ENCODE data around the gene KPNA5.
"Not testable (repeated sequence)": the region's sequence is repeated elsewhere in the genome, so short reads cannot be mapped to it uniquely, and the experiment has no call there.

KPNA5 gene

DNA sequence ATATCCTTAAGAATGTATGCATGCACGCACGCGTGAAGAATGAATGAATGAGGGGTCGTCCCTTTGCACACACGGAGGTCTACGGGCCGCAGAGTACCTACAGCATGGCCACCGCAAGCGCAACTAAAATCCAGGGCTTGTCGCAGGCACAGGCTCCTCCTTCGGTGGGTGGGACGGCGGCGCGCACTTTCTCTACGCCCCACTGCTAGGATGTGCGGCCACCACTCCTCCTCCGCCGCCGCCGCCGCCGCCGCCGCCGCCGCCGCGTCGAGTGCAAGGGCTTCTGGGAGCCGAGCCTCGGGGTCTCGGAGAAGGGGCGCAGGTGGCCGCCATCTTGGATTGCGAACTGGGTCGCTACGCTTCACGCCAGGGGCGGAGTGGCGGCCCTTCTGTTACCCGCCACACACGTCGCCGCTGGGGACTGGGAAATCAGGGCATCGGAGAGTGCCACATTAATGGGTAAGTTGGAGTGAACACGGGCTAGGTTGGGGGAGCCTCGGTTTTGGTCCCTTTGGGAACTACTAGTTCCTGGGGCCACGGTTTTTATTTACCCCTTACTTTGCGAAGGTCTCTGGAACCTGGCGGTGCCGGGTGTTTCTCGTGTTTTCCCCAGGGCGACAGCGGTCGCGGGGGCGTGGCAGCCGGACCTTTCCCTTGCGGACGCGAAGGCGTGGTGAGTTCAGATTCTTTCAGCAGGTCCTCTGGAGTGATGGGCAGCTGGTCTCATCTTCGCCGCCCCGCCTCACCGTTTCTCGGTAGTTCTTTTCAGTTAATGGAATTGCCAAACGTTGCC lies at the start of gene KPNA5:
KPNA5 (plus strand) TSS at position 332 of the 793 bp plus-strand sequence; CDS start at position 456, 124 bp downstream.
- DNase-seq (ENCODE audit: low read depth in 2 of 2) = peak; percentile 79 to 87

DNA sequence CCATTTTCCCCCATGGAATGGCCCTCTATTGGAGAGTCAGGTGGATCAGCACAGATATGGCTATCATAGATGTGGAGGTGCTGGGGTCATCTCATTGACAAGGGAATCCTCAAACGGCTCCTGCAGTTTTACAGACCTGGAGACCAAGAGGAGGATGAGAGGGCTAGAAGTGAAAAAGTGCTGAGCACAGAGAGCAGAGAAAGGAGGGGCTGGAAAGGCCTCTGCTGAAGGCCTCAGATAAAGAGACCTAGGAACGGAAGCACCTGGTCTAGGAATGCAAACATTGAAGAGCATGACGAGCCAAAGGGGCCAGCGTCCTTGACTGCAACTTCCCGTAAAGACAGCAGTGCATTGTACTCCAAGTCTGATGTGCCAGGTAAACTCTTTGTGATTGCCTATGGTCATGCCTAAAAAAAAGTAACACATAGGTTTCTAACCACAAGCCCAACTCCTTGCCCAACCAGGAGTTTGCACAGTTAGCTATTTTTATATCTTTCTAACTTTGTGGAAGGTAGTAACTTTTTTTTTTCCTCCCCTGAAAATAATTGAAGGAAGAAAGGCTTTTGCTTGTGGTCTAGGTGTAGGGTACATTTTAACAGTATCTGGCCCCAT lies 49.5 kb upstream of the KPNA5 start:
- no peak for DNase-seq (ENCODE audit: low read depth in 2 of 2)

DNA sequence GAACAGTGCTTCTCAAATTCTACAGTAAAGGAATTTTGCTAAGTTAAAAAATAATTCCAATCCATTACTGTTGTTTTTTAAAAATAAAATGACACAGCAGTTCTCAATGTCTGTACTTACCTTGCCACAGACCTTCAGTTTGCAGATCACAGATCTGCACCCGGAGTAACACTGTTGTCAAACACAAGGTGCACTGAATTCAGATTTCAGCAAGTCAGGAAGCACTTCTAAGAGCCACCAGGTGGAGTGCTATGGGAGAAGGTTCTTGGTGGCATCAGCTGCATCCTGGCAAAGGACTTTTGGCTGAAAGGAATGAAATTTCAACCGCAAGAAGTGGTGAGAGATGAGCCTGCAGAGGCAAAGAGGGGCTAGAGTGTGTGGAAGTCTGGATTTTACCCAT lies 47.3 kb upstream of the KPNA5 start:
- no peak for DNase-seq (ENCODE audit: low read depth in 2 of 2)

DNA sequence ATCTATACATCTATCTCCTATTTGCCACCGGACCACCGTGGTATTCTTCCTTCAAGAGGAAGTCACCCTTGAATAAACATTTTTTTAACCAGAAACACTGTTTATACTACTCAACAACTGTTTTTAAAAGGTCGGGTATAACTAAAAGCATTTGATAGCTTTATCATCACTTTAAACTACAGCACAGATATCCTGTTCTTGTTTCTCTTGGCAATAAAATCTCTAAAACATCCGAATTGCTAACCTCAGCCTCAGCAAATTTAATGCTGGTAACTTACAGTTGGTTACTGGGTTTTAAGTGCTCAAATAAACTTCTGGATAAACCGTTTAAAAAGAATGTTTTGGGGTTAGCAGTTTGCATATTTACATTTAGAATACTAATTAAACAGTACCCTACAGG lies 32.9 kb upstream of the KPNA5 start:
- DNase-seq (ENCODE audit: low read depth in 2 of 2) = no peak

DNA sequence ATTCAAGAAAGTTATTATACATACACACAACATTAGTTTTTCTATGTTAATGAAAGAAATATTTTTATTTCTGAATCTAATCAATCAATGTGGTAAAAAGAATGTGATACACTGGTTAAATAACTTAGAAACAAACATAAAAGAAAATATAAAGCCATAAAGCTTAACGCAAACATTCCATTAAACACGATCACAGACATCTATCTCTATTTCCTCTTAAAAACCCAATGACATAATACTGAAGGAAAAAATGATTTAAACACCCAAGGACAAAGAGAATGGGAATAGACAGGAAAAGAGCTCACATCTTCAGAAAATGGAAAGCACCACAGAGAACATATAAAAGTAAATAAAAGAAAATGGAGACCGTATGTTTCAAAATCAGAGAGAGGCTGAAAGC lies 31.9 kb upstream of the KPNA5 start:
- DNase-seq (ENCODE audit: low read depth in 2 of 2) = no peak

DNA sequence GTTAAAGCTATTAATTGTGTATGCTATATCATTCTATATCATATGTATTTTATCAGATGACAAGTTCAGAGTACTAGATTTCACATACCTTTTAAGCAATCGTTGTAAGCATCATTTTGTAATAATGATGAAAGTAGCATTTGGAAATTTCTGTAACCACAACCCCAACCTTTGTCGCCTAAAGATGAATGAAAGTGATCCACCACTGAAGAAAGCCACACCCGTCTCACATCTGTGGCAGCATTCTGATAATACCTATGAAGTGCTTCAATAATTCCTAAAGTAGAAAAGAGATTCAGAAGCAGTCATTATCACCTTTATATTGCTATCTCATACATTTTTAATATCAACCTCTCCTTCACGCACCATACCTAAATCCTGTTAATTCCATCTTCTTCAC lies 29.1 kb upstream of the KPNA5 start:
- no peak for DNase-seq (ENCODE audit: low read depth in 2 of 2)

DNA sequence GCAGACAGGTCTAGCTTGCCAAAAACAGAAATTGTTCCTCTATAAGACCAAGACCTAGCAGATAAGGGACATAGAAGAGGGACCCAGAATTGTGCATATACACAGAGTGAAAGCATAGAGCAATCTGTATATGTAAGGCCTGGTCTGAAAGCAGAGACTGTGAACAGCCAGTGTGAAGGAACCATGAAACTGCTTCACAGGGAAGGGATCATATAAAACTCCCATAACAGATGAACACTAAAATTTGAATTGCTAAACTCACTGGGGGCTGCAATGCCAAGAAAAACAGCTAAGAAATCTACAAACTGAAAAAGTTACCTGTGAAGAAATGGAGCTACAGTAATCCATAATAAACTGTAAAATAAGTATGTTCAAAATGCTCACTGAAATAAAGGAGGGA lies 19.4 kb upstream of the KPNA5 start:
- DNase-seq (ENCODE audit: low read depth in 2 of 2) = no peak

DNA sequence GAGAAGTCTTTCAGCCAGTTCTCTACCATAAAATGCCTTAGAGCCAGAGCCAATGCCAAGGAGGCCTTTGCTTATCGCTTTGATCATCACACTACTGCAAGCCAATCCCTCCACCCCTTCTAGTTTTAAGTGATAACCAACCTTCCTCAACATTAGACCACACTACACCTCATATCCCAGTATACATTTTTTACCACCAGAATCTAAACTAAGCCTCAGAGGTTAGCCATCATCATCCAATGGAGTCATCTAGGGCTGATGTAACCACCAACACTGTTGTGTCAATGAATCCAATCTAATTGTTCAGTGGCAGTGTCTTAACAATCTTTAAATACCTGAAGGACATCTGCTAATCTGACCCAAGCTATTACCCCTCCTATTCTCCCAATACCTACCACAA lies 18.8 kb upstream of the KPNA5 start:
- DNase-seq (ENCODE audit: low read depth in 2 of 2) = no peak

DNA sequence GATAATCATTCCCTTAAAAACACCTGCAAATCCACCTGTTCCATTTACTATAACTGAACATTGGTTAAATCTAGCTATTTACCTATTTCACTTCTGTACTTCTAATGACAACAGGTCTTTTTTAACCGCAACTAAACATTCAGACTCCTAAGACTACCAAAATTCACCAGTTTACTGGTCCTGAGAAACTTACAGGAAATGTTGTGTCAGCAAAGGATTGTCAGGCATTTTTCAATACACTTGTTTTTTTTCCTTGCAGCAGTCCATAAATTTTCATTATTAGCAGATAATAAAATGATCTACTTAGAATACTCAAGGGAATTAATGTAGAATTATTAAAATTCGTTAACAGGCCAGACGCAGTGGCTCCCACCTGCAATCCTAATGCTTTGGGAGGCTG lies 17.7 kb upstream of the KPNA5 start:
- DNase-seq (ENCODE audit: low read depth in 2 of 2) = no peak

DNA sequence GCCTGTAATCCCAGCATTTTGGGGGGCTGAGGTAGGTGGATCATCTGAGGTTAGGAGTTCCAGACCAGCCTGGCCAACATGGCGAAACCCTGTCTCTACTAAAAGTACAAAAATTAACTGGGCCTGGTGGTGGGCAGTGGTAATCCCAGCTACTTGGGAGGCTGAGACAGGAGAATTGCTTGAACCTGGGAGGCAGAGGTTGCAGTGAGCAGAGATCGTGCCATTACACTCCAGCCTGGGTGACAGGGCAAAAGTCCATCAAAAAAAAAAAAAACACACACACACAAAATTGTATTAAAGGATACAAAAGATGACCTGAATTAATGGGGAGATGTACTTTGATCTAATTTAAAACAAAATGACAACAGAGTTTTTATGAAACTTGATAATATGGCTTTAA lies 16.8 kb upstream of the KPNA5 start:
- not testable (repeated sequence) for DNase-seq (ENCODE audit: low read depth in 2 of 2)

DNA sequence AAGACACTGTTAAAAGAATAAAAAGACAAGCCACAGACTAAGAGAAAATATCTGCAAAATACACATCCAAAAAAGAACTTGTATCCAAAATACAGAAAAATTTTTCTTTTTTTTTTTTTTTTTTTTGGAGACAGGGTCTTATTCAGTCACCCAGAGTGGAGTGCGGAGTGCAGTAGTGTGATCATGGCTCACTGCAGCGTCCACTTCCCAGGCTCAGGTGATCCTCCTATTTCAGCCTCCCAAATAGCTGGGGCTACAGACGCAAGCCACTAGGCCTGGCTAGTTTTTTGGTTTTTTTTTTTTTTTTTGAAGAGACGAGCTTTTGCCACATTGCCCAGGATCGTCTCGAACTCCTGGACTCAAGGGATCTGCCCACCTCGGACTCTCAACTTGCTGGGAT lies 15.5 kb upstream of the KPNA5 start:
- DNase-seq (ENCODE audit: low read depth in 2 of 2) = no peak

DNA sequence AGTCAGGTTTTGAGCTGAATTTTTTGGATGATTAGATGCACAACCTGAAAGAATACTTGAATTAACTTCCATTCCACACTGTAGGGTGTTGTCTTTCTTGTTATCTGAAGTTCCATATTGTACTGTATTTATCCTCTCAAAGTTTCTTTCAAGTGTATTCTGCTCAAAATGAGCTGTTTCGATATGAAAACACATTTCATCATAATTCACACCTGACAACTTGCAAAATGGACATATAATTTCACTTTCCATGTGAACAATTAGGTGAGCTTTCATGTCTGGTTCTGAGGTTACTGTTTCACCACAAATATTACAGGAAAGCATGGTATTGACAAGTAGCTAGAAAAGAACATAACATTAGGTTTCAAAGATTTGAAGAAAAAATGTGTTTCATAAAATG lies 14.1 kb upstream of the KPNA5 start:
- no peak for DNase-seq (ENCODE audit: low read depth in 2 of 2)

DNA sequence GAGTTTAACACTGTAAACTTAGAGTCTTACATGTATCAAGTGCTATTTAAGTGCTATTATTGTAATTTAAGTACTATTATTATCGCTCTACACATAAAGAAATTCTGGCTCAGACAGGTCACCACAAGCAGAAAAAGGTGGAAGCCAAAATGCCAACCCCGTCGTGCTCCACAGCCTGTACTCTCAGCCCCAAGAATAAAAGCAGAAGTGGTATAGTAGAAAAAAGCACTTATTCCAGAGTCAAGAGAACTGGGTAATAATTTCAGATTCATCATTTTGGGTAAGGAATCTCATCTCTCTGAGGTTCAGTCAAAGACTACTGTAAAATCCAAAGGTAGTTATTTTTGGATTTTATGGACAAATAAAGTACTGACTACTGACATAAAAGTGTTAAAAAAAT lies 13.4 kb upstream of the KPNA5 start:
- no peak for DNase-seq (ENCODE audit: low read depth in 2 of 2)

DNA sequence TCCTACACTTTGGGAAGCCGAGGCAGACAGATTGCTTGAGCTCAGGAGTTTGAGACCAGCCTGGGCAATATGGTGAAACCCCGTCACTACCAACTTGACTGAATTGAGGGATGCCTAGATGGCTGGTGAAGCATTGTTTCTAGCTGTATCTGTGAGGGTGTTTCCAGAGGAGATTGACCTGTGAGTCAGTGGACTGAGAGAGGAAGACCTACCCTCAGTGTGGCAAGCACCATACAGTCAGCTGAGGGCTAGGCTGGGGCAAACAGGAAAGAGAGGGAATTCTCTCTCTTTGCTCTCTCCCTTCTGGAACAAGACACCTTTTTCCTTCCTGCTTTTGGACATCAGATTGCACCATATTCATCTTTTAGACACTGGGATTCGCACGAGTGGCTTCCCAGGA lies 8.7 kb upstream of the KPNA5 start:
- DNase-seq (ENCODE audit: low read depth in 2 of 2) = no peak

DNA sequence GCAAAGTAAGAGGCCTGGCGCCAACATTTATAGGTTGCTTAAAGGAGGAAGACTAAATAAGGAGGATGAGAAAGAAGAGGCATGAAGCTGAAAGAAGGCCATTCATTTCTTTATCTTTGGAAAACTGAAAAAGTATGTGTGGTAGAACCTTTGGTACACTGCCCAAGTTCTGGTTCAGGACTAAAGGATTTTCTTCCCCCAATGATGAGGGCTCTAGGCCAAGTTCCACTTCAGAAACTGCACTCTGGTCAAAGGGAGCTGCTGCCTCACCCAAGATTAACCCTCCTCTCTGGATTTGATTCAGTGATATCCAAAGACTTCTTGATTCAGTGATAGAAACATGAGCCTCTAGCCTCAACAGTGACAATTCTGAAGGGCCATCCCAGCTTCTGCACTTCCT lies 5.0 kb upstream of the KPNA5 start:
- DNase-seq (ENCODE audit: low read depth in 2 of 2) = no peak

DNA sequence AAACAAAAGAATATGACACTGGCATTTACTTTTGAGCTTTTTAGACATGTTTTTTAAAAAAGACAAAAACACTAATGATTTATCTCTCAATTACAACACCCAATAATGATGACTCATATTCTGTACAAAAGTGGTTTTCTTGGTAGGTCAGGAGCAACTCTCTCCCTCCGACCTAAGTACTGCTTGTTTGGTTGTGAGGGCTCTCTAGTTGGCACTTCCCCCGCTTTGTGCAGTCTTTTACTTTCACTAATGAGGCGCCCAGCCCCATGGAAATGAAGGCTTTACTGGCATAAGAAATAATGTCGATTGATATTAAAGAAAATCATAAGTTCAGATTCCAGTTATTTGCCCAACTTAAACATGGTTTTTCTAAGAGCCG lies 1.3 kb downstream of the KPNA5 start:
- peak in 1 of 2 donors; percentile 16 for DNase-seq (ENCODE audit: low read depth in 2 of 2)

DNA sequence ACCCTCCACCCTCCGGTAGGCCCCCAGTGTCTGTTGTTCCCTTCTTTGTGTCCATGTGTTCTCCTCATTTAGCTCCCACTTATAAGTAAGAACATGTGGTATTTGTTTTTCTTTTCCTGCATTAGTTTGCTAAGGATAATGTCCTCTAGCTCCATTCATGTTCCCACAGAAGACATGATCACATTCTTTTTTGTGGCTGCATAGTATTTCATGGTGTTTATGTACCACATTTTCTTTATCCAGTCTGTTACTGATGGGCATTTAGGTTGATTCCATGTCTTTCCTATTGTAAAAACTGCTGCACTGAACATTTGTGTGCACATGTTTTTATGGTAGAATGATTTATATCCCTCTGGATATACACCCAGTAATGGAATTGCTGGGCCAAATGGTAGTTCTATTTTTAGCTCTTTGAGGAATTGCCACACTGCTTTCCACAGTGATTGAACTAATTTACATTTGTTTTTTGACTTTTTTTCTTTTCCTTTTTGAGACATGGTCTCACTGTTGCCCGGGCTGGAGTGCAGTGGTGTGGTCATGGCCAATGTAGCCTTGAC lies 4.5 kb downstream of the KPNA5 start:
- no peak for DNase-seq (ENCODE audit: low read depth in 2 of 2)

DNA sequence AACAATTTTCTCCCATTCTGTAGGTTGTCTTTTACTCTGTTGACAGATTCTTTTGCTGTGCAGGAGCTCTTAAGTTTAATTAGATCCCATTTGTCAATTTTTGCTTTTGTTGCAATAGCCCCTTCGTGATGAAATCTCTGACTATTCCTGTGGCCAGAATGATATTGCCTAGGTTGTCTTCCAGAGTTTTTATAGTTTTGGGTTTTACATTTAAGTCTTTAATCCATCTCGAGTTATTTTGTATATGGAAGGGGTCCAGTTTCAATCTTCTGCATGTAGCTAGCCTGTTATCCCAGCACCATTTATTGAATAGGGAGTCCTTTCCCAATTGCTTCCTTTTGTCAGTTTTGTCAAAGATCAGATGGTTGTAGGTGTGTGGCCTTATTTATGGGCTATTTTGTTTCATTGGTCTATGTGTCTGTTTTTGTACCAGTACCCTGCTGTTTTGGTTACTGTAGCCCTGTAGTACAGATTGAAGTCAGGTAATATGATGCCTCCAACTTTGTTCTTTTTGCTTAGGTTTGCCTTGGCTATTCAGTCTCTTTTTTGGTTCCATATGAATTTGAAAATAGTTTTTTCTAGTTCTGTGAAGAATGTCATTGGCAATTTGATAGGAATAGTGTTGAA lies 5.6 kb downstream of the KPNA5 start:
- DNase-seq (ENCODE audit: low read depth in 2 of 2) = not testable (repeated sequence)

DNA sequence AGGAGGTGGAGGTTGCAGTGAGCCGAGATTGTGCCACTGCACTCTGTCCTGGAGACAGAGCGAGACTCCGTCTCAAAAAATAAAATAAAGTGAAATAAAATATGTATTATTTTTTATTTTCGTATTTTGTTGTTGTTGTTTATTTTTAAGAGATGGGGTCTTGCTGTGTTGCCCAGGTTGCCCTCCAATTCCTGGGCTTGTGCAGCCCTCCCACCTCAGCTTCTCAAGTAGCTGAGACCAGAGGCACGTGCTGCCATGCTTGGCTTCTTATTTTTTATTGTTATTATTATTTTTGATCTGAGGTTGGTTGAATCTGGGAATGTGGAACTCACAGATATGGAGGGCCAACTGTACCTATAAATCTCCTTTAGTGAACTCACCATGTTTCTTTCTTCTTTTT lies 10.1 kb downstream of the KPNA5 start:
- no peak for DNase-seq (ENCODE audit: low read depth in 2 of 2)

DNA sequence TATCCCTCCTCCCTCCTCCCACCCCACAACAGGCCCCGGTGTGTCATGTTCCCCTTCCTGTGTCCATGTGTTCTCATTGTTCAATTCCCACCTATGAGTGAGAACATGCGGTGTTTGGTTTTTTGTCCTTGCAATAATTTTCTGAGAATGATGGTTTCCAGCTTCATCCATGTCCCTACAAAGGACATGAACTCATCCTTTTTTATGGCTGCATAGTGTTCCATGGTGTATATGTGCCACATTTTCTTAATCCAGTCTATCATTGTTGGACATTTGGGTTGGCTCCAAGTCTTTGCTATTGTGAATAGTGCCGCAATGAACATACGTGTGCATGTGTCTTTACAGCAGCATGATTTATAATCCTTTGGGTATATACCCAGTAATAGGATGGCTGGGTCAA lies 11.9 kb downstream of the KPNA5 start:
- DNase-seq (ENCODE audit: low read depth in 2 of 2) = not testable (repeated sequence)

DNA sequence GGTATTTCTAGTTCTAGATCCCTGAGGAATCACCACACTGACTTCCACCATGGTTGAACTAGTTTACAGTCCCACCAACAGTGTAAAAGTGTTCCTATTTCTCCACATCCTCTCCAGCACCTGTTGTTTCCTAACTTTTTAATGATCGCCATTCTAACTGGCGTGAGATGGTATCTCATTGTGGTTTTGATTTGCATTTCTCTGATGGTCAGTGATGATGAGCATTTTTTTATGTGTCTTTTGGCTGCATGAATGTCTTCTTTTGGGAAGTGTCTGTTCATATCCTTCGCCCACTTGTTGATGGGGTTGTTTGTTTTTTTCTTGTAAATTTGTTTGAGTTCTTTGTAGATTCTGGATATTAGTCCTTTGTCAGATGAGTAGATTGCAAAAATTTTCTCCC lies 12.3 kb downstream of the KPNA5 start:
- DNase-seq (ENCODE audit: low read depth in 2 of 2) = not testable (repeated sequence)

DNA sequence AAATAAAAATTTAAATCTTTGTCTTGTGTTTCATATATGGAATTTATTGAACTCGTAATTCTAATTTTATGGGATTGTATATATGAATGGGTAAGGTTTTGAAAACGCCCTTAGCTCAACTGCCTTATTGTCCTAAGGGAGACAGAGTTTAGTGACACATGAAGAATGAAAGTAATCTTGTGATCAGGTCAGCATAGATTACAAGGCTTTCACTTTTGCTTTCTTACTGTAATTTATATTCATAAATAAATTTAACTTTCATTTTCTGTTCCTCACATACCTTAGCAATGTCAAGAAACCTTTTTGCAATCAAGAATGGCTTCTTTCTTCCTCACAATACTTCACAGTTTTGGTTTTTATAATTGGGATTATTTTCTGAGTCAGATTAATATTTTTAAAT lies 14.4 kb downstream of the KPNA5 start:
- no peak for DNase-seq (ENCODE audit: low read depth in 2 of 2)

DNA sequence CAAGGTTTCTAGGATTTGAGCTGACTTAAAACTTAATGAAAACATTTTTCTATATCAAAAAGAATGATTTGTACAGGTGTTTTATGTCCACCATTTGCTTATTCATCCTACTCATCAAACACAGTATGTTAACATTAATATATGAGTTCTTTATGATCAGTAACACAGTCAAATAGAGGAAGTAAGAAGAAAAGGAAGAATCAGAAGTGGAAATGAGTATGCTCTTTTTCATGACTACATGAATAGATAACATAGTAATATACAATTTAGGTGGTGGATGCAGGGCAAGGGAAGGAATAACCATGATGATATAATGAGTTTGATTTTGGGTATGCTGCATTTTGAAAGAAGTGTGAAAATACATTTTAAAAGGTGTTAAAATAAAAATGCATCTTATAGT lies 16.5 kb downstream of the KPNA5 start:
- no peak for DNase-seq (ENCODE audit: low read depth in 2 of 2)

Measured in stimulated activated CD4-positive, alpha-beta T cell treated with anti-CD3 and anti-CD28 coated beads, Interleukin-1b, Interleukin-23, amount 100 ng/mL, for 4 hours (primary cell).